IMR-90 (cell line): Measurements from ENCODE around the gene SLCO3A1. TPM values are rescaled to one million over a fixed set of nuclear protein-coding genes. Genes with fewer than 3 reads are reported as not detected.

Source experiments
- ATAC-seq: fragments of 200-7000 bp; cut with Tn5 transposase; 2 replicates; pipeline ENCODE4 v1.9.1; 2020; ENCODE audit warnings: low read depth, mild to moderate bottlenecking, moderate library complexity
- BruUV-seq: library from RNA; stranded (reverse); fragments of 400-500 nt; replicated peaks from 2 replicates; lab custom pipeline; 2021; lab: Mats Ljungman, UMichigan
- CTCF ChIA-PET: fragments of 300-600 bp; formaldehyde crosslinking; extraction: SDS; loops from one replicate; lab custom pipeline; 2021; ENCODE audit warnings: antibody characterized with exemption; lab: Yijun Ruan, JAX
- POLR2A ChIA-PET: fragments of 300-600 bp; sonication (Branson Sonifier 250); formaldehyde crosslinking; loops from one replicate; lab custom pipeline; 2022; ENCODE audit warnings: antibody characterized with exemption; ENCODE audit not compliant: unreplicated experiment; lab: Charles Lee
- DNase-seq: peaks from one replicate; pipeline ENCODE4 v3.0.0; 2013
- H2AFZ ChIP-seq: replicated peaks from 2 replicates; pipeline ENCODE3; 2013; ENCODE audit warnings: low read length, mild to moderate bottlenecking; ENCODE audit not compliant: poor library complexity
- H2AK5ac ChIP-seq: 2 replicates; pipeline ENCODE4 v1.6.1; 2013; ENCODE audit warnings: low read depth, low read length, inconsistent platforms
- H2AK9ac ChIP-seq: replicated peaks from 2 replicates; pipeline ENCODE3; 2013; ENCODE audit warnings: mild to moderate bottlenecking, low read depth, low read length, moderate library complexity; ENCODE audit not compliant: poor library complexity
- H2BK120ac ChIP-seq: 2 replicates; pipeline ENCODE4 v1.6.1; 2013; ENCODE audit warnings: low read depth, low read length, inconsistent platforms
- H2BK15ac ChIP-seq: 3 replicates; pipeline ENCODE4 v1.6.1; 2013; ENCODE audit warnings: low read depth, low read length, inconsistent platforms
- H2BK20ac ChIP-seq: 2 replicates; pipeline ENCODE4 v1.6.1; 2013; ENCODE audit warnings: low read depth, mild to moderate bottlenecking, inconsistent platforms, low read length, moderate library complexity
- H2BK5ac ChIP-seq: 2 replicates; pipeline ENCODE4 v1.6.1; 2013; ENCODE audit warnings: mild to moderate bottlenecking, low read depth, low read length, inconsistent platforms; ENCODE audit not compliant: poor library complexity, severe bottlenecking
- H3K14ac ChIP-seq: replicated peaks from 2 replicates; pipeline ENCODE4 v1.6.1; 2013; ENCODE audit warnings: low read depth, low read length, inconsistent platforms
- H3K18ac ChIP-seq: 2 replicates; pipeline ENCODE4 v1.6.1; 2013; ENCODE audit warnings: low read depth, low read length, control low read depth
- H3K23ac ChIP-seq: 2 replicates; pipeline ENCODE4 v1.6.1; 2013; ENCODE audit warnings: low read depth, low read length, inconsistent platforms
- H3K27ac ChIP-seq: 2 replicates; pipeline ENCODE4 v1.5.1; 2013; ENCODE audit warnings: mild to moderate bottlenecking, control low read depth, low read length; ENCODE audit not compliant: insufficient read depth
- H3K27me3 ChIP-seq: 2 replicates; pipeline ENCODE4 v1.6.1; 2013; ENCODE audit warnings: low read length; ENCODE audit not compliant: control insufficient read depth, insufficient read depth
- H3K36me3 ChIP-seq: 2 replicates; pipeline ENCODE4 v1.6.1; 2013; ENCODE audit warnings: low read length, mixed read lengths; ENCODE audit not compliant: control insufficient read depth, insufficient read depth
- H3K4ac ChIP-seq: 2 replicates; pipeline ENCODE4 v1.6.1; 2013; ENCODE audit warnings: low read depth, low read length, inconsistent platforms
- H3K4me1 ChIP-seq: 2 replicates; pipeline ENCODE4 v1.6.1; 2013; ENCODE audit warnings: low read length, mixed read lengths; ENCODE audit not compliant: control insufficient read depth, insufficient read depth
- H3K4me2 ChIP-seq: 2 replicates; pipeline ENCODE4 v1.6.1; 2013; ENCODE audit warnings: low read depth, mild to moderate bottlenecking, control low read depth, low read length, moderate library complexity
- H3K4me3 ChIP-seq: 2 replicates; pipeline ENCODE4 v1.5.1; 2013; ENCODE audit warnings: low read depth, mild to moderate bottlenecking, control low read depth, low read length, moderate library complexity; ENCODE audit not compliant: insufficient read depth
- H3K56ac ChIP-seq: 2 replicates; pipeline ENCODE4 v1.6.1; 2013; ENCODE audit warnings: low read length, inconsistent platforms; ENCODE audit not compliant: insufficient read depth; ENCODE audit errors: extremely low read depth
- H3K79me1 ChIP-seq, 2 experiments: 2 replicates each; pipeline ENCODE4 v1.6.1; 2013; ENCODE audit warnings: low read length in 2 of 2, inconsistent platforms in 1 of 2, low read depth in 1 of 2
- H3K9ac ChIP-seq: 2 replicates; pipeline ENCODE4 v1.6.1; 2013; ENCODE audit warnings: low read depth, low read length, control low read depth
- H3K9me1 ChIP-seq: 2 replicates; pipeline ENCODE4 v1.6.1; 2013; ENCODE audit warnings: low read length, inconsistent platforms; ENCODE audit not compliant: insufficient read depth
- H3K9me3 ChIP-seq: 2 replicates; pipeline ENCODE4 v1.6.1; 2013; ENCODE audit warnings: low read length; ENCODE audit not compliant: control insufficient read depth, insufficient read depth
- H4K20me1 ChIP-seq: 2 replicates; pipeline ENCODE4 v1.6.1; 2013; ENCODE audit warnings: low read length, inconsistent platforms; ENCODE audit not compliant: insufficient read depth
- H4K5ac ChIP-seq: 2 replicates; pipeline ENCODE4 v1.6.1; 2013; ENCODE audit warnings: mild to moderate bottlenecking, low read depth, low read length, control low read depth
- H4K8ac ChIP-seq, 2 experiments: 2 replicates each; pipeline ENCODE4 v1.6.1; 2013; ENCODE audit warnings: low read depth in 2 of 2, low read length in 2 of 2, control low read depth in 1 of 2, inconsistent platforms in 1 of 2
- H4K91ac ChIP-seq: 2 replicates; pipeline ENCODE4 v1.6.1; 2013; ENCODE audit warnings: low read depth, low read length, inconsistent platforms; ENCODE audit not compliant: insufficient read depth
- MAZ ChIP-seq: IDR thresholded peaks from 2 replicates; pipeline ENCODE4 v1.6.1; 2012; ENCODE audit warnings: low read depth, mild to moderate bottlenecking, low read length, improper control_type of control experiment, moderate library complexity, borderline replicate concordance
- RAD21 ChIP-seq: IDR thresholded peaks from 2 replicates; pipeline ENCODE4 v1.6.1; 2012; ENCODE audit warnings: low read length, improper control_type of control experiment
- WGBS, 2 experiments: methylation state at CpG; one replicate each; pipeline versions ENCODE4 v1.1.5 to v1.1.7; 2013; ENCODE audit warnings: missing lambda C conversion rate in 2 of 2; ENCODE audit not compliant: insufficient read length in 1 of 2; ENCODE audit errors: extremely low coverage in 2 of 2; 5-methylcytosine and 5-hydroxymethylcytosine counted together
- dilution Hi-C: fragments of 300-500 bp; cut with HindIII; formaldehyde crosslinking; loops from one replicate; pipeline ENCODE4 v1.14.3; 2018; ENCODE audit warnings: low sequenced_read_pairs; ENCODE audit not compliant: unreplicated experiment
- in situ Hi-C: fragments of 300-500 bp; cut with MboI; formaldehyde crosslinking; loops from 3 replicates; pipeline ENCODE4 v1.14.3; 2019; ENCODE audit warnings: low sequenced_read_pairs, inconsistent platforms, mixed read lengths
- intact Hi-C: fragments of 100-400 bp; cut with micrococcal nuclease; formaldehyde crosslinking; loops from 2 replicates; pipeline ENCODE4 v1.10.0; 2022
- polyA plus RNA-seq, 3 experiments: library from polyadenylated mRNA; depleted of rRNA; stranded (reverse); fragments of >200 nt; gene quantifications; 2 replicates each; pipeline ENCODE4 v1.2.3, GENCODE V29; 2012; ENCODE audit warnings: low replicate concordance in 1 of 3
- total RNA-seq: library from RNA; depleted of rRNA; stranded (reverse); fragments of >200 nt; gene quantifications from 2 replicates; pipeline ENCODE4 v1.2.3, GENCODE V29; 2012

SLCO3A1 gene
- total and polyA plus RNA-seq, 2 of the 4 experiments (the other 2 are of a cell fraction): 4.7 to 8.1 TPM

DNA sequence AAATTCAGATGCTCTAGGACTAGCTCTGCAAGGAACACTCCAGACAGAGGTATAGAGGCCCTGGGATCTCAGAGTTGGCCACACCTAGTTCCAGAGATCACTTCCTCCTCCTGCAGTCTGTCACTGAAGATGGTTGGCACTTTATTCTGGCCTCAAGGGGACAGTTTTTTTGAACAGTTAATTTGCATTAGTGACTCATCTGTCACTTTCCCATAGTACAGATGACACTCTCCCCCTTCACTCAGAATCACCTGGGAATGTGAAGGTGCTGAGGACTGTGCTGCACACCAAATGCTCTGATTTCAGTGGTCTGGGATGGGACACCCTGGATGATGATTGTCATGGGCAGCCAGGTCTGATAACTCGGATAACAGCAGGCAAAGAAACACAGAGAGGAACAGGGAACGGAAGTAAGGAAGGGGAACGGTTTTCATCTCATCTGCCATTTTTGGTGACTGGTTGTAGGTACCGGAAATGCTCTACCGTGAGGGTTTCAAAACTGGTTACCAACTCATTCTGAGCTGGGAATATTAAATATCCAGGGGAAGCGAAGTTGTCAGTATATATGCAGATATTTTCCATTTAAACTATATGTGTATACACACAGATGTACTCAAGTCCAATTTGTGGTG is 307.6 kb downstream of the SLCO3A1 start:
- Histone ChIP-seq H3K56ac (no peak overlapping the region), H3K4me2 (no peak overlapping the region), H4K8ac (no peak overlapping the region), H2BK15ac (no peak overlapping the region), H4K91ac (no peak overlapping the region), H2AK9ac (no peak overlapping the region), H2BK120ac (no peak overlapping the region), H3K36me3 (no peaks in the 10 kb centered on the region), H4K20me1 (no peaks in the 10 kb centered on the region), H3K79me1 (no peaks in the 10 kb centered on the region), H3K9ac (no peak overlapping the region), H2BK20ac (no peak overlapping the region), H3K23ac (no peak overlapping the region), H3K4me1 (peaks cover 2% of the 10 kb centered on the region; the same call in 1 of the 2 replicates), H3K27ac (no peak overlapping the region), H3K9me3 (no peaks in the 10 kb centered on the region), H3K18ac (no peak overlapping the region), H3K4ac (no peak overlapping the region), H3K14ac (no peak overlapping the region), H2BK5ac (no peak overlapping the region), H3K9me1 (no peaks in the 10 kb centered on the region), H2AFZ (no peak overlapping the region), H3K27me3 (no peaks in the 10 kb centered on the region), H2AK5ac (no peak overlapping the region), H3K4me3 (no peak overlapping the region), H4K5ac (no peak overlapping the region)
- no peak for DNase-seq
- intact Hi-C loops: no loop called here
- in situ Hi-C loops: no loop called here
- POLR2A ChIA-PET: no interaction called here
- BruUV-seq: no TSS peak
- dilution Hi-C loops: no loop called here
- no peak for ATAC-seq
- TF ChIP-seq RAD21 (no peak), MAZ (no peak)
- CTCF ChIA-PET: no interaction called here
- WGBS, 2 experiments: 94% methylated on average over 3 of the region's 6 CpGs; no CpG with 5 or more reads in 1 of the 2 experiments
